Measurements from ENCODE around the gene AZIN2.

- no peak for TF ChIP-seq CTCF (IDR thresholded peaks at IDR 0.05)
- no peak for TF ChIP-seq POLR2A (IDR thresholded peaks at IDR 0.05)
- TF ChIP-seq POLR2AphosphoS5 (IDR thresholded peaks at IDR 0.05), result no peak
Observed at GRCh38 chr1:33087677-33088076, 6.7 kb downstream of the AZIN2 start.
